ENCODE results near the gene ZBTB4. TPM values are rescaled to one million over a fixed set of nuclear protein-coding genes. Genes with fewer than 3 reads are reported as not detected.

ZBTB4 gene
- total RNA-seq, 2 experiments from 2014 or later = 3.5 to 3.9 TPM

DNA sequence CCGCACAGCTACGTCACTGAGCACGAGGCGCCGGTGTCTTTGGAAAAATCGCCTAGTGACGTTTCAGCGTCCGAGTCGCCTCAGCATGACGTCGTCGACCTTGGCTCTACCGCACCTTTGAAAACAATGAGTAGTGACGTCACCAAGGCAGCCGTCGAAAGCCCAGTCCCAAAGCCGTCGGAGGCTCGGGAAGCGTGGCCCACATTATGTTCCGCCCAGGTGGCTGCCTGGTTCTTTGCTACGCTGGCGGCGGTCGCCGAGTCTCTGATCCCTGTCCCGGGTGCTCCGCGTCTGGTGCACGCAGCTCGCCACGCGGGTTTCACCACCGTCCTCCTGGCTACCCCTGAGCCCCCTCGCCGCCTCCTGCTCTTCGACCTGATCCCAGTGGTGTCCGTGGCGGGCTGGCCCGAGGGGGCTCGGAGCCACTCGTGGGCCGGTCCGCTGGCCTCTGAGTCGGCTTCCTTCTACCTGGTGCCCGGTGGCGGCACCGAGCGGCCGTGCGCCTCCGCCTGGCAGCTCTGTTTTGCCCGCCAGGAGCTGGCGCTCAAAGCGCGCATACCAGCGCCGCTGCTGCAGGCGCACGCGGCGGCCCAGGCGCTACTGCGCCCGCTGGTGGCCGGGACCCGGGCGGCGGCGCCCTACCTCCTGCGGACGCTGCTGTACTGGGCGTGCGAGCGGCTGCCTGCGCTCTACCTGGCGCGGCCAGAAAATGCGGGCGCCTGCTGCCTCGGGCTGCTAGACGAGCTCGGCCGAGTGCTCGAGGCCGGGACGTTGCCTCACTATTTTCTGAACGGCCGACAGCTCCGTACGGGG, 42.7 kb downstream of the ZBTB4 start:
- intact Hi-C loops (cut with micrococcal nuclease; ENCODE audit: unreplicated experiment) = loop anchor here (1.0 to 5.0 kb wide), 5 partner anchors 48 to 399 kb away; partner anchors contain the start of genes POLR2A, SENP3, SLC16A13 and WRAP53
- Histone ChIP-seq H3K4me3 (ENCODE audit: low read depth, low read length, poor library complexity, severe bottlenecking) (peak overlapping the region; percentile 76), H3K4me1 (ENCODE audit: insufficient read depth, low read length, poor library complexity, severe bottlenecking) (peaks cover 40% of the 10 kb centered on the region), H3K36me3 (ENCODE audit: insufficient read depth, low read length) (no peaks in the 10 kb centered on the region), H3K4me2 (ENCODE audit: low read length) (peak overlapping the region; percentile 99), H3K27ac (ENCODE audit: low read depth, low read length, poor library complexity, severe bottlenecking) (peak overlapping the region; percentile 77), H3K9me3 (ENCODE audit: low read length) (no peaks in the 10 kb centered on the region), H3K79me2 (ENCODE audit: insufficient read depth, low read depth, low read length) (peaks cover 4% of the 10 kb centered on the region; the same call in 1 of the 2 replicates), H3K9me2 (ENCODE audit: insufficient read depth, low read length) (no peaks in the 10 kb centered on the region), H2AFZ (ENCODE audit: low read length) (peak overlapping the region; percentile 61; the same call in 1 of the 2 replicates), H4K20me1 (ENCODE audit: insufficient read depth, low read length) (no peaks in the 10 kb centered on the region)
- TF ChIP-seq, protein P1, sequence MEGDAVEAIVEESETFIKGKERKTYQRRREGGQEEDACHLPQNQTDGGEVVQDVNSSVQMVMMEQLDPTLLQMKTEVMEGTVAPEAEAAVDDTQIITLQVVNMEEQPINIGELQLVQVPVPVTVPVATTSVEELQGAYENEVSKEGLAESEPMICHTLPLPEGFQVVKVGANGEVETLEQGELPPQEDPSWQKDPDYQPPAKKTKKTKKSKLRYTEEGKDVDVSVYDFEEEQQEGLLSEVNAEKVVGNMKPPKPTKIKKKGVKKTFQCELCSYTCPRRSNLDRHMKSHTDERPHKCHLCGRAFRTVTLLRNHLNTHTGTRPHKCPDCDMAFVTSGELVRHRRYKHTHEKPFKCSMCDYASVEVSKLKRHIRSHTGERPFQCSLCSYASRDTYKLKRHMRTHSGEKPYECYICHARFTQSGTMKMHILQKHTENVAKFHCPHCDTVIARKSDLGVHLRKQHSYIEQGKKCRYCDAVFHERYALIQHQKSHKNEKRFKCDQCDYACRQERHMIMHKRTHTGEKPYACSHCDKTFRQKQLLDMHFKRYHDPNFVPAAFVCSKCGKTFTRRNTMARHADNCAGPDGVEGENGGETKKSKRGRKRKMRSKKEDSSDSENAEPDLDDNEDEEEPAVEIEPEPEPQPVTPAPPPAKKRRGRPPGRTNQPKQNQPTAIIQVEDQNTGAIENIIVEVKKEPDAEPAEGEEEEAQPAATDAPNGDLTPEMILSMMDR (conservative IDR thresholded peaks at IDR 0.05; ENCODE audit: low read length) = peak; percentile 88
- TF ChIP-seq EZH2phosphoT487 (IDR thresholded peaks at IDR 0.05; ENCODE audit: borderline replicate concordance, low read depth, low read length) = no peak
- no TSS peak for BruUV-seq (replicated peaks)
- ChIA-PET CTCF (ENCODE audit: unreplicated experiment) (interaction anchor here (0.6 to 1.9 kb wide), 6 partner anchors 18 to 124 kb away, joined by 3 to 18 read pairs (median 6); partner anchors contain the start of genes TMEM256 and TMEM95), POLR2A (interaction anchor here (0.5 to 2.5 kb wide), 3 partner anchors 12 to 174 kb away, joined by 3 to 8 read pairs (median 6); partner anchors contain the start of gene TMEM256)
- peak; percentile 91 for DNase-seq (ENCODE audit: low spot score)

DNA sequence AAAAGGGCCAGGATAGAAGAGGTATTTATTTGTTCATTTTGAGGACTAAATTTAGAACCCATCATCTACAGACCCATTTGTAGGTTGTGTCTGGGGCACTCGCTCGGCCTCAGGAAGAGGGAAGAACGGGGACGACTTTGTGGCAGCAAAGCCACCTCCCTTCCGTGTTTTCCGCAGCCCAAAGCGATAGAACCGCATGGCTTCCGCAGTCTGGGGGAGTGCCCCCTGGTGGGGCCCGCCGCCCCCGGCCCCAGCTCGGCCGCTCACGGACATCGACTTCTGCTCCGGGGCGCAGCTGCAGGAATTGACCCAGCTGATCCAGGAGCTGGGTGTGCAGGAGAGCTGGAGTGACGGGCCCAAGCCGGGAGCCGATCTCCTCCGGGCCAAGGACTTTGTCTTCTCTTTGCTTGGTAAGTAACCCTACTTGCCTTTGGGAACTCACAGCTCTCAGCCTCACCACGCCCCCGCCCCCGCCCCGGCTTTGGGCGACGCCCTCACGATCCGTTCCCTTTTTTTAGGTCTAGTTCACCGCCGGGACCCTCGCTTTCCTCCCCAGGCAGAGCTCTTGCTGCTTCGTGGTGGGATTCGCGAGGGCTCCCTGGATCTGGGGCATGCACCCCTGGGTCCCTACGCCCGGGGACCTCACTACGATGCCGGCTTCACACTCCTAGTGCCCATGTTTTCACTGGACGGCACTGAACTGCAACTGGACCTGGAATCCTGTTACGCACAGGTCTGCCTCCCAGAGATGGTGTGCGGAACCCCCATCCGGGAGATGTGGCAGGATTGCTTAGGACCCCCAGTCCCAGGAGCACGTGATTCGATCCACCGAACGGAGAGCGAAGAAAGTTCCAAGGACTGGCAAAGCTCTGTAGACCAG, 43.5 kb downstream of the ZBTB4 start:
- peak overlapping the region; percentile 99 for H3K4me2 ChIP-seq (ENCODE audit: low read length)
- peak overlapping the region; percentile 77 for H3K27ac ChIP-seq (ENCODE audit: low read depth, low read length, poor library complexity, severe bottlenecking)
- ChIA-PET POLR2A (interaction anchor here (0.5 to 2.5 kb wide), 8 partner anchors 8 to 125 kb away, joined by 3 to 8 read pairs (median 4); partner anchors contain the start of genes ACAP1 and TMEM256), CTCF (ENCODE audit: unreplicated experiment) (interaction anchor here (1.0 to 1.9 kb wide), 8 partner anchors 19 to 125 kb away, joined by 3 to 18 read pairs (median 4); partner anchors contain the start of genes TMEM256 and TMEM95)
- no peaks in the 10 kb centered on the region for H4K20me1 ChIP-seq (ENCODE audit: insufficient read depth, low read length)
- TF ChIP-seq, protein P1 (conservative IDR thresholded peaks at IDR 0.05; ENCODE audit: low read length) = peak; percentile 78
- no peak for TF ChIP-seq EZH2phosphoT487 (IDR thresholded peaks at IDR 0.05; ENCODE audit: borderline replicate concordance, low read depth, low read length)
- no peaks in the 10 kb centered on the region for H3K36me3 ChIP-seq (ENCODE audit: insufficient read depth, low read length)
- H3K4me3 ChIP-seq (ENCODE audit: low read depth, low read length, poor library complexity, severe bottlenecking) = peak overlapping the region; percentile 76
- H3K4me1 ChIP-seq (ENCODE audit: insufficient read depth, low read length, poor library complexity, severe bottlenecking) = peaks cover 39% of the 10 kb centered on the region
- no peaks in the 10 kb centered on the region for H3K9me3 ChIP-seq (ENCODE audit: low read length)
- peak overlapping the region; percentile 61; the same call in 1 of the 2 replicates for H2AFZ ChIP-seq (ENCODE audit: low read length)
- H3K9me2 ChIP-seq (ENCODE audit: insufficient read depth, low read length) = no peaks in the 10 kb centered on the region
- TSS peak; percentile 84 for BruUV-seq (replicated peaks)
- DNase-seq (ENCODE audit: low spot score) = peak; percentile 83
- intact Hi-C loops (cut with micrococcal nuclease; ENCODE audit: unreplicated experiment) = loop anchor here (1.0 to 5.0 kb wide), 4 partner anchors 155 to 399 kb away; partner anchors contain the start of genes ELP5, SLC16A13, SLC2A4 and WRAP53
- peaks cover 4% of the 10 kb centered on the region; the same call in 1 of the 2 replicates for H3K79me2 ChIP-seq (ENCODE audit: insufficient read depth, low read depth, low read length)
